Measurements from ENCODE around the gene ZSCAN2. TPM values are rescaled to one million over a fixed set of nuclear protein-coding genes. Genes with fewer than 3 reads are reported as not detected.

Gene ZSCAN2
- total and polyA plus RNA-seq, 2 of the 8 experiments (the other 6 are each of a cell fraction or from before 2014, with no cell fraction given), result 23.6 to 52.4 TPM

- TF ChIP-seq CHD7 (IDR thresholded peaks at IDR 0.05; ENCODE audit: insufficient replicate concordance, low read length), result no peak
- no peak for TF ChIP-seq SP2 (IDR thresholded peaks at IDR 0.05; ENCODE audit: low read length)
Observed at GRCh38 chr15:84595660-84596059, 5.1 kb upstream of the ZSCAN2 start (continued).

All from H1 (cell line).